GM23338 (cell line): ENCODE measurements around the gene HRNR. TPM values are rescaled to one million over a fixed set of nuclear protein-coding genes. Genes with fewer than 3 reads are reported as not detected.

Experiments
- ATAC-seq: fragments of 200-7000 bp; cut with Tn5 transposase; 3 replicates; pipeline ENCODE4 v1.9.1; 2020
- DNase-seq: peaks from one replicate; pipeline ENCODE4 v3.0.0-alpha.2; 2015; ENCODE audit warnings: low spot score
- H2AFZ ChIP-seq: fragments of 200-600 bp; sonication (generic); 2 replicates; pipeline ENCODE4 v1.8.0; 2016; ENCODE audit warnings: antibody characterized with exemption, mild to moderate bottlenecking, moderate library complexity
- H3F3A ChIP-seq: fragments of 200-600 bp; sonication (generic); replicated peaks from 2 replicates; pipeline ENCODE4 v1.8.0; 2017; ENCODE audit warnings: antibody characterized with exemption, mixed run types, low read depth
- H3K27ac ChIP-seq: fragments of 200-600 bp; sonication (generic); 2 replicates; pipeline ENCODE4 v1.6.1; 2016; ENCODE audit warnings: low read depth
- H3K27me3 ChIP-seq: fragments of 200-600 bp; sonication (generic); 2 replicates; pipeline ENCODE4 v1.8.0; 2016; ENCODE audit warnings: mild to moderate bottlenecking, mixed run types, moderate library complexity; ENCODE audit not compliant: insufficient read depth
- H3K36me3 ChIP-seq: fragments of 200-600 bp; sonication (generic); 2 replicates; pipeline ENCODE4 v1.8.0; 2016; ENCODE audit warnings: mild to moderate bottlenecking; ENCODE audit not compliant: insufficient read depth
- H3K4me1 ChIP-seq: fragments of 200-600 bp; sonication (generic); 2 replicates; pipeline ENCODE4 v1.8.0; 2016; ENCODE audit warnings: mild to moderate bottlenecking, moderate library complexity; ENCODE audit not compliant: insufficient read depth
- H3K4me2 ChIP-seq: fragments of 200-600 bp; sonication (generic); 2 replicates; pipeline ENCODE4 v1.7.1; 2017; ENCODE audit warnings: mixed run types
- H3K4me3 ChIP-seq: fragments of 200-600 bp; sonication (generic); 2 replicates; pipeline ENCODE4 v1.6.1; 2016; ENCODE audit warnings: mixed run types
- H3K79me2 ChIP-seq: fragments of 200-600 bp; sonication (generic); replicated peaks from 2 replicates; pipeline ENCODE4 v1.8.0; 2017; ENCODE audit warnings: mild to moderate bottlenecking; ENCODE audit not compliant: insufficient read depth
- H3K9me2 ChIP-seq: fragments of 200-600 bp; sonication (generic); 2 replicates; pipeline ENCODE4 v1.8.0; 2017; ENCODE audit not compliant: insufficient read depth
- H4K20me1 ChIP-seq: fragments of 200-600 bp; sonication (generic); replicated peaks from 2 replicates; pipeline ENCODE4 v1.8.0; 2017; ENCODE audit warnings: mild to moderate bottlenecking; ENCODE audit not compliant: insufficient read depth
- H3K27ac Mint-ChIP-seq: 2 replicates; pipeline ENCODE4 v1.8.0; 2020; ENCODE audit warnings: inconsistent platforms, mild to moderate bottlenecking, moderate library complexity, mixed read lengths
- H3K27me3 Mint-ChIP-seq: 3 replicates; pipeline ENCODE4 v1.8.0; 2022; ENCODE audit warnings: low read depth, mild to moderate bottlenecking, moderate library complexity, mixed read lengths, inconsistent platforms; ENCODE audit not compliant: insufficient read depth, poor library complexity
- H3K36me3 Mint-ChIP-seq: 3 replicates; pipeline ENCODE4 v1.8.0; 2021; ENCODE audit warnings: low read depth, mild to moderate bottlenecking, inconsistent platforms, moderate library complexity, mixed read lengths
- H3K4me1 Mint-ChIP-seq: 3 replicates; pipeline ENCODE4 v1.8.0; 2020; ENCODE audit warnings: mild to moderate bottlenecking, inconsistent platforms, mixed read lengths
- H3K4me3 Mint-ChIP-seq: 3 replicates; pipeline ENCODE4 v1.8.0; 2021; ENCODE audit warnings: moderate library complexity, mild to moderate bottlenecking, inconsistent platforms, mixed read lengths
- H3K9me3 Mint-ChIP-seq: 3 replicates; pipeline ENCODE4 v1.8.0; 2020; ENCODE audit warnings: moderate library complexity, mild to moderate bottlenecking, inconsistent platforms, mixed read lengths
- ETS1 ChIP-seq: IDR thresholded peaks from 2 replicates; pipeline ENCODE4 v1.6.1; 2016; ENCODE audit warnings: antibody characterized with exemption
- JUNB ChIP-seq: IDR thresholded peaks from one replicate; pipeline ENCODE4 v1.6.1; 2016; ENCODE audit warnings: antibody characterized with exemption; ENCODE audit not compliant: unreplicated experiment
- REST ChIP-seq: IDR thresholded peaks from one replicate; pipeline ENCODE4 v1.6.1; 2018; ENCODE audit warnings: antibody characterized with exemption; ENCODE audit not compliant: unreplicated experiment
- ZNF462 ChIP-seq: fragments of 250-450 bp; sonication (Bioruptor Pico); IDR thresholded peaks from 2 replicates; pipeline ENCODE4 v1.5.0; 2020; ENCODE audit warnings: mild to moderate bottlenecking, moderate library complexity
- polyA plus RNA-seq: library from polyadenylated mRNA; unstranded; fragments of >200 nt; fragmentation: Nextera tagmentation; extraction: Ambion mirVana; gene quantifications from 2 replicates; pipeline ENCODE4 v1.2.1, GENCODE V29; 2016
- total RNA-seq: library from RNA; depleted of rRNA; stranded (reverse); fragments of >200 nt; shearing (Covaris generic); gene quantifications from 2 replicates; pipeline ENCODE4 v1.2.3, GENCODE V29; 2014

The HRNR gene
- total and polyA plus RNA-seq, 2 experiments from 2014 or later = not detected

- TF ChIP-seq JUNB = no peak
Measured at GRCh38 chr1:152251391-152251790, 27.4 kb upstream of the HRNR start (continued).

GRCh38 chr1:152247316-152247715 is 23.3 kb upstream of the HRNR start:
- Mint-ChIP-seq H3K9me3 (peaks cover 38% of the 10 kb centered on the region), H3K36me3 (no peaks in the 10 kb centered on the region), H3K27ac (no peak overlapping the region), H3K4me1 (no peaks in the 10 kb centered on the region), H3K4me3 (no peak overlapping the region), H3K27me3 (peaks cover 3% of the 10 kb centered on the region)
- no peak for TF ChIP-seq REST
- TF ChIP-seq ETS1 = no peak
- no peak for TF ChIP-seq ZNF462 (CRISPR knock-in tag)
- DNase-seq = no peak
- H2AFZ ChIP-seq = no peak overlapping the region
- H3K4me2 ChIP-seq = no peak overlapping the region
- no peak overlapping the region for H3K4me3 ChIP-seq
- H3K36me3 ChIP-seq = no peaks in the 10 kb centered on the region
- H4K20me1 ChIP-seq = no peaks in the 10 kb centered on the region
- no peaks in the 10 kb centered on the region for H3F3A ChIP-seq
- no peaks in the 10 kb centered on the region for H3K79me2 ChIP-seq
- no peaks in the 10 kb centered on the region for H3K27me3 ChIP-seq
- H3K9me2 ChIP-seq = no peaks in the 10 kb centered on the region
- H3K4me1 ChIP-seq = no peaks in the 10 kb centered on the region
- no peak overlapping the region for H3K27ac ChIP-seq
- no peak for ATAC-seq
